Activated CD8-positive, alpha-beta memory T cell treated with anti-CD3 and anti-CD28 coated beads for 4 hours (primary cell): ENCODE results near the gene NEDD9.

ENCODE experiments used
- DNase-seq, 2 donors: peaks; one replicate each; pipeline ENCODE4 v3.0.0-alpha.2; 2020; ENCODE audit warnings: low read depth in 2 of 2

NEDD9 gene, protein sequence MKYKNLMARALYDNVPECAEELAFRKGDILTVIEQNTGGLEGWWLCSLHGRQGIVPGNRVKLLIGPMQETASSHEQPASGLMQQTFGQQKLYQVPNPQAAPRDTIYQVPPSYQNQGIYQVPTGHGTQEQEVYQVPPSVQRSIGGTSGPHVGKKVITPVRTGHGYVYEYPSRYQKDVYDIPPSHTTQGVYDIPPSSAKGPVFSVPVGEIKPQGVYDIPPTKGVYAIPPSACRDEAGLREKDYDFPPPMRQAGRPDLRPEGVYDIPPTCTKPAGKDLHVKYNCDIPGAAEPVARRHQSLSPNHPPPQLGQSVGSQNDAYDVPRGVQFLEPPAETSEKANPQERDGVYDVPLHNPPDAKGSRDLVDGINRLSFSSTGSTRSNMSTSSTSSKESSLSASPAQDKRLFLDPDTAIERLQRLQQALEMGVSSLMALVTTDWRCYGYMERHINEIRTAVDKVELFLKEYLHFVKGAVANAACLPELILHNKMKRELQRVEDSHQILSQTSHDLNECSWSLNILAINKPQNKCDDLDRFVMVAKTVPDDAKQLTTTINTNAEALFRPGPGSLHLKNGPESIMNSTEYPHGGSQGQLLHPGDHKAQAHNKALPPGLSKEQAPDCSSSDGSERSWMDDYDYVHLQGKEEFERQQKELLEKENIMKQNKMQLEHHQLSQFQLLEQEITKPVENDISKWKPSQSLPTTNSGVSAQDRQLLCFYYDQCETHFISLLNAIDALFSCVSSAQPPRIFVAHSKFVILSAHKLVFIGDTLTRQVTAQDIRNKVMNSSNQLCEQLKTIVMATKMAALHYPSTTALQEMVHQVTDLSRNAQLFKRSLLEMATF

DNA sequence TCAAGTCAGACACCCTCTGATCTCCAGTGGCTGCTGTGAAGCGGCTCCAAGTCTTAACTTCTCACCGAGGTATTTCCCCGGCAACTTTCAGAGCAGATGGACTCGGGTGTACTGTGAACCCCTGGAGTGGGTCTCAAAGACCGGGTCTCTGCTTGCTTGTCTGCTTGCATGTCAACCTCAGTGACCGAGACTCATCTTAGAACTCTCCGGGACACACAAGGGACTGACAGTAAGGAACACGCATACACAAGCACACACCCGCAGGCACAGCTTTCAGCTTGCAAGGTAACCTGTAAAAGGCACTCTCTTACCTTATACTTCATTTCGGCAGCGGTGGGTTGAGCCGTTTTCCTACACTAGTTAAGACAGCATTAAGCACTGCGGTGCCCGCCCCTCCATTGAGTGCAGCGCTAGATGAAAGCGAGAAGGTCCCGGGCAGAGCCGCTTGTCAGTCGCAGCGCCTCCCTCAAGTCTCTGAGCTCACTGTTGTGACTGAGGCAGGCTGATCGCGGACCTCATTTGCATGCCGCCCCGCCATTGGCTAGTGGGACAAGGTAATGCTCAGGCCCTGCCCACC lies at the start of gene NEDD9:
Gene NEDD9, minus strand, starts transcription at position 476 of the 577 bp plus-strand sequence. Its CDS starts 153 bp downstream, at position 323.
- peak; percentile 86 to 94 for DNase-seq

DNA sequence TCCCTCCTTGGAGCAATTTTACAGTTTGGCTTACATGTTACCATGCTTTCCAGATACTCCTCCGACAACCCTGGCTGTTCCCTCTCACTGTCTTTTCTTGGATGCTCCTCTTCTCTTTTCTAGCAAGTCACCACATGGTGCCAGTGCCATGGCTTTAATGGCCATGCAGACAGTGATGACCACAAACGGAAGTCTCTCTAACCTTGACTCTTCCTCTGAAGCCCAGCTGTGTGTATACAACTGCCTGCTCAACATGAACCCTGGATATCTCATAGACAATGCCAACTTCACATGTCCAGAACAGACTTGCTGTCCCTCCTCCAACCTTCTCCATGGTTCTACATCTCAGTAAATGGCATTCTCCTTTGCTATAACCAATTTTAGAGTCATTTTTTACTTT lies 49.8 kb upstream of the NEDD9 start:
- no peak for DNase-seq

DNA sequence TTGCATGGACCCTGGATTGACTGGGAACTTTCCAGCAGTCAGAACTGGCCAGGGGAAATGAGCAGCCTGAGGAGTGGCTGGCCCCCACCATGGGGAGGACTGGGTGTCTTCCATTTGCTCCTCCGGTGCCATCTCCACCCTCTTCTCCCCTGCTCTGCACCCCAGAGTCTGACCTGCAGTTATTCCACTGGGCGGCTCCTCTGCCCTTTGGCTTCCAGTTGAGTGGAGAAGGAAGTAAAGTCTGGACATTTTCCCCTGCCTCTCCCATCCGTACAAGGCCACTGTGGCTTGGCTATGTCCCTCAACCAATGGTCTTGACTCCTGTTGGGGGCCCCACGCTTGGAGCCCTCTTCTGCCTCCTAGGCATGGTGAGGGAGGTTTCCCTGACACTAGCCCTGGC lies 47.9 kb upstream of the NEDD9 start:
- no peak for DNase-seq

DNA sequence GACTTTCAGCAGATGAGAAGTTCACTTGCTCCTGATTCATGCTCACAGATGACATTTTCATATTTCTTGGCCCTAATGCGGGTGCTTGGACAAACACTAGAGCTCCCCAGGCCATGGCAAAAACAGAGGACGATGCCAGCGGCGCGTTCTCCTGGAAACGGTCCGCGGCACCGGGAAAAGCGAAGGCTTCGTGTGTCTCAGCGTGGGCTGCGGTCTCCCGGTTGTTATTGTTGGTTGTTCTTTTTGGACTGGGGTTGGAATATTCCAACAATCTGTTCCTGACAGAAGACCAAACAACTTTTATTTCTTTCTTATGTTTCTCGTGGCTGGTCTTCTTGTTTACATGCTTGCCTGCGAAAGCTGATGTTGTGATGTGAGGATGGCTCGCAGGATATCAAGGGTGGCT lies 46.8 kb upstream of the NEDD9 start:
- no peak for DNase-seq

DNA sequence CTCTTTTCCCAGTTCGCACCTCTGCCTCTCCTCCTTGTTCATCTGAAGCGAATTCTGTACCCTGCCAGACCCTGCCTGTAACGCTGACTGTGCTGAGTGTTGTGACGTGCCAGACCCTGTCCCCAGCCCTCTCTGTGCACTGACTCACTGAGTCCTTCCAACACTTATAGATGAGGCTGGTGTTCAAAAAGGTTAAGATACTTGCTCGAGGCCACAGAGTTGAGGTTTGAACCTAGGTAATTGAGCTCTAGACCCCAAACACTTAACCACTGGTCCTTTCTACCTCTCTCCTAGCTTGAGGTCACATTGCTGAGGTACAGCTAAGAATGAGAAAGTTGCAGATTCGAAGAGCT lies 45.7 kb upstream of the NEDD9 start:
- no peak for DNase-seq

DNA sequence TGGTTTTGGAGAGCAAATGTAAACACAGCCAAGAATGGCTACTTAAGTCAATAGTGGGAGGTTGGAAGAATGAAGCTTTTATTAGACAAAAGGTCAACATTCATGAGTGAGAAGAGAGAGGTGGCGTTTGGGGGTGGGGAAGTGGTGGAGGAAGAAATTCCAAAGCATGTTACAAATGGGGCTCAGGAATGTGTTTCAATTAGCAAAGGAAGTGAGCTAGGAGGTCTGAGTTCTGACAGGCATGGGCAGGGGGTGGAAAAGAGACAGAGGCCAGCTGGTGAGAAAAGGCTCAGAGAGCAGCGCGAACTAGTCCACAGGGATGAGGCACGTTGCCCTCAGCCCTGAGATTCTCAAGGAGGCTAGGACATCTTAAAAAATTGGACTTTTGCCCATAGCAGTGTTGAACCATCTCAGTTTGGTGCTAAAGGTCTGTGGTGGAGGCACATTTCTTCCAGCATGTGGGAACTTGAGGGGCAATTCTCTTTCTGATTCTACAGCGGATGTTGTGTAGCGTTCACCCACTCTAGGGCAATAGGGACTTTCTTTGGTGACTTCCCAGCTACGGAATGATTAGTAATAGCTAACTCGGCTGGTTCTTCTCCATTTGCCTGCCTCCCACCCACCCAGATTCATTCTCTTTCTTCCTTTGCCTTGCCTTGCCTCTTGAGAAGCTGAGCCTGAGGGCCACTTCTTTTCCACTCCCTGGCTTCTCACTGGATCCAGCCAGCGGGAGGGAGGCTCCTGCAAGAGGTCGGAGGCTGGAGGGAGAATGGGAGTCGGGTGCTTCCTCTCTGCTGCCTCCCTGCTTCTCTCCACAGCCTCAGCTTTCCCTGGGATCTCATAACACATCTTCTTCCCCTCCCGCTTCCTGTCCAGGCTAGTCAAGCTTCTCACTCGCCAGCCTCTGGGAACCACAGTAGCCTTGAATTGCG lies 45.1 kb upstream of the NEDD9 start:
- no peak for DNase-seq

DNA sequence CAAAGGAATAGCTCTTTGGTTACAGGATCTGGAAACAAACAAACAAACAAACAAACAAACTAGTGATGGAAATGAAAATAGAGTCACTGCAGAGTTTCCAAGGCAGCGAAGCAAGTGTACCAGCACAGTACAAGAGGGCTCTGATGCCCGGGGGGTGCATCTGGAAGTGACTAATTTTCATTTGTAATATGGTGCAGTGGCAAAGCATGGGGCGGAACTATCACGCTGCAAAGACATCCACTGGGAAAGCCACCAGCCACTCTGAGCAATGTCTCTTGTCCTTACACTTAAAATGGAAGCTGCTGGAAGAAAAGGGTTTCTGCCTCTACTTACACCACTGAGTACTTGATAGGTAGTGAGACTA lies 44.4 kb upstream of the NEDD9 start:
- DNase-seq, result no peak

DNA sequence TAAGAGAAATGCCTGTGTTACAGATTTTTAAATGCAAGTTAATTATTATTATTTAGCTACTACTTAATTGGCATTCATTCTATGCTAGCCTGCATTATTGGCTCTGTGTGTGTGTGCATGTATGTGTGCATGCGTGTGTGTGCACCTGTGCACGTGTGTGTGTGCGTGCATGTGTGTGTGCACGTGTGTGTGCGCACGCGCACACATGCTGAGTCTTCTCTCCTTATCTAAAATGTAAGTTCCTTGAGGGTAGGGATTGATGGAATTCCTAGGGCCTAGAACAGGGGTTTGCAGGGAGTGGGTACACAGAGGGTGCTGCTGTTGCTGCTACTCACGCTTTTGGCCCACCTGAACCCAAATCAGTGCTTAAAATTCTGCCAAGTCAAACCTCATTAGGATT lies 43.8 kb upstream of the NEDD9 start:
- DNase-seq, result no peak

DNA sequence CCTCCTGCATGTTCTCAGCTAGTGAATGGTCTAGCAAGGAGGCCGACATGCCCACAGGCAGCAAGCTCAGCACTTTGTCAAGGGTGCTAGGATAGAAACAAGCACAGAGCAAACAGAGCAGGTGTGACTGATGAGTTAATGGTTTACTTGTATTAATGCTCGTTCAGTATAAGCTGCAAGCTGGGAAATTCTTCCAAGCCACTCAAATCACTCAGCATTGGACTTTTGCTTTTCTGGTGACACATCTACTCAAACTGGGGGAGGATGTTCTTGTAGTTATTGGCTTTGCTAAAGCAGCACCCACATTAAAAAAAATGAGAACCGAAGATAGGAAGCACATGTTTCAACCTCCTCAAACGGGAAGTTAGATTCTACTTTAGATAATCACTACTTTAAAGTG lies 43.1 kb upstream of the NEDD9 start:
- DNase-seq, result no peak

DNA sequence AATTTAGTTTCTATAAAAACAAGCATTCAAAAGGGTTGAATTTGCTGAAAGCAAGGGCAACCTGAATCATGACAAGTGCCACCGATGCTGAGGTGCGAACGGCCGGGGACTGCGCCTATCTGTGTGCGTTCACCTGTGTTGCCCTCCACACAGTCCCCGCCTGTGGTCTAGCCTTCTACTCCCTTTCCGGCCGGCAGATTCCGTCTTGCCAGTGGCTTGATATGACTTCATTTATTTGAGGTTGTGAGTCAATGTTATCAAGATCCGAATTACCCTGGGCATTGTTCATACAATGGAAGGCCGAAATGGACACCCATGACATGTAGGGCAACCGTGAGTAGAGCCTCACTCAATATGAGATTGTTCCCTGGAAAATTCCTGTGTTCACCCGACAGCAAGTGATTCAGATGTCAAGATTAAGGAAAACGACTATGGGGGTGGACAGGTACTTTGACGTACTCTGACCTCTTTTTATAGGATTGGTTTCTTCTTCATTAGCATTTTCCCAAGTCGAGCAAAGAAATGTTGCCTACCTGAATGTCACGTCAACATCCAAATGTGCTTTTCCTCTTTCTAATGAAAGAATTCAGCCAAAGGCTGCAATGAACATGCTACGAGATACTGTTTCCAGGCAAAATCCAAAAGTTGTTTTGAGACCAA lies 41.1 kb upstream of the NEDD9 start:
- no peak for DNase-seq

DNA sequence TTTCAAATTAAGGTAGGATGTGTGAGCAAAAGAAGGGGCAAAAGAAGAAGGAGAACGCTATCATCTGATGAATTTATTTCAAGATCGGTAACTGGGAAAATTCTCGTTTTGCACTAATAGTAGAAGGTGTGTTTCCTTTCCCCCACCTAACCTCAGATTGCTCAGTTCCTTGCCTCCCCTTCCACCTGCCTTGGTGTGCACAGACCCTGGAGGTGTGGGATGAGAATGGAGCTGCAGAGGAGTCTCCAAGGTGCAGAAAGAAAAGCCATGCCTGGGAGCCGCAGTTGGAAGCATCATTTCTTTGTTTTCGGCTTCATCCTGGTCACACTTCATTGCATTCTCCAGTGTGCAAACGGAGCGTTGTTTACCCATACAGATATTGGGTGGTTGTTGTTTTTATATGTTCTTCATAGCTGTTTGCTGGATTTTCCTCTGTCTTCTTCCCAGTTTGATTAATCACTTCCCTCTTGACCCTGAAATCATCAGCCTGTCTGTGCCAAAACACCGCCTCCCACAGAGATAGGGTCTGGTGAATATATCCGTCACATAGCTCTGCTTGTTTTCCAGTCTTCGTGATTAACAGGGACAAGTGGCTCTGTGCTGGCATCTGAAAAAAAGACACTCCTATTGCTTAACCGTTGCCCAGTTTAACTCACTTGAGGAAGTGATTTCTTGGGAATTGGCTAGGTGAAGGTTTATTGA lies 40.2 kb upstream of the NEDD9 start:
- DNase-seq, result no peak

DNA sequence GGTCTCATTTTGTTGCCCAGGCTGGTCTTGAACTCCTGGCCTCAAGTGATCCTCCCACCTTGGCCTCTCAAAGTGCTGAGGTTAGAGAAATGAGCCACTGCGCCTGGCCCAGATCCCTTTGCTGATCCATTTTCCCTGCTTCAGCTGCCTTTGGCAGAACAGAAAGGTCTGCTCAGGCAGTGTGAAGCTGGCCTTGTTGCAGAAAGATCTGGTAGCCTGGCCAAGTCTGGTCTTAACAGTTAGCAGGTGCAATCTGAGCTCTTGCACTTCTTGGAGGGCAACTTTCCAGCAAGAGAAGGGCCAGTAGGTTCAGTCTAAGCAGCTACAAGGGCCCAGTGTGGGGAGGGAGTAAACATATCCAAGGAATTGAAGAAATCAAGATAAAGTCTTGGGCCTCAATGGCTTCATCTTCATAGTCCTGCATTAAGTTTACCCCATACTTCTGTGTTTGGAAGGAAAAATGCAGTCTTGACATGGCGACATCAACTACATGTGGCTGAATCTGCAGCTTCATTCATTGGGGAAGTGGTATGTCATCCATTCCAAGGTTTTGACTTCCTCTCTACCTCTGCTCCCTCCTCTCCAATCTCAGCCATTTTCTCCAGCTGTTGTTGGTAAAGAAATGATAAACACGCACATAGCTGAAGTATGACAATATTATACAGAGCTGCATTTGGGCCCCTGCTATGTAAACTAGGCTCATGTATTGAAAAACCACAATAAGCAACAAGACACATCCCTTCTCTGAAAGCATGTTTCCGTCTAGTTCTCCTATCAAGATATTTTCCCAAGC lies 39.0 kb upstream of the NEDD9 start:
- DNase-seq, result no peak

DNA sequence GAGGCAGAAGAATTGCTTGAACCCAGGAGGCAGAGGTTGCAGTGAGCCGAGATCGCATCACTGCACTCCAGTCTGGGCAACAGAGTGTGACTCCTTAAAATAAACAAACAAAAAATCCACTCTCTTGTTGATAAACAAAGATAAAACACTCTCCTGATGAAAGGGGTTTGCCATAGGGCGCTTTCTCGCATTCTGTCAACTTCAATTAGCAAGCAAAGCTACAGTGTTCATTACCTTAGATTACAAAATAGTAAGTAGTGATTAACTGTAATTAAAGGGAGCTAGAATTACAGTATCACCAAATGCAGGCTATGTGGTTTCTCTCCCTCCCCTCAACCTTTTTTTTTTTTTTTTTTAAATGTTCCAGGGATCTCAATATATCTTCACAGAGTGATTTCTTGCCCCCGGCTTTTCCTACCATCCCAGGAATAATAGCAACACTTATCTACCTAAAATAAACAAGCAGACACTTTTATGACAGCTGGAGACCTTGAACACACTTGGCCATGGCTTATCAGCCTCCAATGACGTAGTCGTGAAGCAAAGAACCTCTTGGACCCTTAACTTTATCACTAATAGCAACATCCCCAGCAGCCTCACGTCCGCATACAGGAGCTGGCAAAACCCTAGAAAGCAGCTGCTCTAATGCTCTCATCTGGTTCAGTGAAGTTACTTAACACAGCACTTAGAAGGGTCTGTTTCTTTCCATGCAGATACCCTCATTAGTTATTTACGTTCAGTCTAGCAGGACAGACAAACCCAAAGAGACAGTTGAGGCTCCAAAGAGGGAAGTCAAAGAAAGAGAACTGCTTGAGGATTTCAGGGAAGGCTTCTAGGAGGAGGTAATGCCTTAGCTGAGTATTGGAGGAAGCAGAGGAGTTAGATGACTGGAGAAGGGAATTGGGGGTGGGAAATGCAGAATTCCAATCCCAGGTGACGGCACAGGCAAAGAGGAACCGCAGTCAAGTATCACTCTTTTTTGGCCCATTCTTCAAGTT lies 37.9 kb upstream of the NEDD9 start:
- no peak for DNase-seq

DNA sequence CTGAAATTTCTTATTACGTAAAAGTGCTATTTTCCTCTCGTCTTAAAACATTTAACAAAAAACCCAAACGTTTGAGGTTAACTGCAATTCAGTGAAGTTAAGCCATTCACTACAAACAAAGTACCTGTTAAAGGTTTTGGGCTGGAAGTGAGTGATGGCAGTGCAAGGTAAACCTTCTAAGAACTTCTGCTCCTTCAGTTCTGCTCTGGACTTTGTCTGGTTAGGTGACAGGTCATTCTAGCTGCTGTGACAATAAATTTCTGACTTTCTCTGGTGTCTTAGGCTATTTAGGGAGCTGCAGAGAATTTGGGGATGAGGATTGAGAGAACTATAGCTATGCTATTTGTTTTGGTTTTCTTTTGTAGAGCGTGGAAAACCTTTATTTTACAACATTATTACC lies 36.5 kb upstream of the NEDD9 start:
- DNase-seq, result no peak

DNA sequence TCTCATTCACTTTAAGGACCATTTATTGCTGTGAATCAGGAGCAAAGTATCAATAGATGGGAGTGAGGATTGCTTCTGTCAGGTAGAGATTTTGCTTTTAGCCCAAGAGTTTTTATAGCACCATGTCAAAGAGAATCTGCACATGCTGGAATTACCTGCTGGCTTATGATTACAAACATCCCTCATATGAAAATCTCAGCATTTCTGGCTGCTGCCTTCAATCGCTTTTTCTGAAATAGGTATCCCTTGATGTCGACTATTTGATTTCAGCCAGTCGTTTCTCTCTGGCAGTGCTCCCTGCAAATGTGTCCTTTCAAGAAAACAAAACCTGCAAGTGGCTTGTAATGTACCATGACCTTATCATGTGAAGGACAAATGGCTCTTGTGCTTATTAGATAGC lies 34.5 kb upstream of the NEDD9 start:
- DNase-seq, result no peak

DNA sequence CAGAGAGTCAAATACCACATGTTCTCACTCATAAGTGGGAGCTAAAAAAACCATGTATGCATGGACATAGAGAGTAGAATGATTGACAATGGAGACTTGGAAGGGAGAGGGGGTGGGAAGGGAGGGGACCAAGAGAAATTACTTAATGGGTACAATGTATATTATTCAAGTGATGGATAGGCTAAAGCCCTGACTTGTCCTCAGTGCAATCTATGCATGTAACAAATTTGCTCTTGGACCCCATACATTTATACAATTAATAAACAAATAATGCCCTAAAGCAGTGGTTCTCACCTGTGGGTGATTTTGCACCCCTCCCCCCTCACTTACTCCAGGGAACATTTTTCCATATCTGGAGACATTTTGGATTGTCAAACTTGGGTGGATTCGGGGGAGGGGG lies 33.5 kb upstream of the NEDD9 start:
- no peak for DNase-seq

DNA sequence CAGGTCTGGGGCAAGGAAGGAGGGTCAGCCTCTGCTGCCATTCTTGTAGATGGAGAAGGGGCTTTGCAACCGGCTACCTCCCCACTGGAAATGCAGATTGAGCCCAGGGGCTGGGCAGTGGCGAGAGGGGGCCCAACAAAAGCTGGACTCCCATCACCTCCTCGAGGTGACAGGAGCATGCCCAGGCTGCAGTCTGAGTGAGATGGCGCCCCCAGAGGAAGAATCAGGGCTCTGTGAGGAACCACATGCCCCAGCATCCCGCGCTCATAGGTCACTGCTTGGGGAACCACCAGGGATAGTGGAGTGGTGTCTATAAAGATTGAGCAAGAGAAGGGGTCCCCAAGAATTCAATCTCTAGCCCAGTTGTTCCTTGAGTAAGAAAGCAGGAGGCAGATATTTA lies 31.6 kb upstream of the NEDD9 start:
- DNase-seq, result no peak

DNA sequence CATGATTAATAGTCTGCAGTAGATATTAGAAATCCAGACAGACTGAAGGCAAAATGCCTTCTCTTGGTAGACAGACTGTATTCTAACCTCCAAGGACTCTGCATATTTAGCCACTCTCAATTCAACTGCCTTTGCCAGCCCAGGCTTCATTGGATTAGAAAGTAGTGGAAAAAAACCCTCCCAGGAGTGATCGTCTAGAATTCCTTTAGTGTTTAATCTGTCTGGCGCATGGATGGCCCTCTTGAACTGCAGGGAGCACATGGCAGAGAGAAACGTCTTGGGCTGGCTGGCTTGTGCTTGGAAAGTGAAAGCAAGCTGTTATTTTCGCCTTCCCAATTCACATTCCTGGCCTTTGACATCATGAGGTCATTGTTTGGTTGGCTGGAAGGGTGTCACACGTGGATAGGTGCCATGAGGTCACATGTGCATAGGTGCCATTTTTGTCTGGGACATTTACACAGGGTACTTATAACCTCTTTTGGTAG lies 30.9 kb upstream of the NEDD9 start:
- no peak for DNase-seq
